HG03378 (cell line): Measurements from ENCODE around the gene SSRP1.
A peak's percentile ranks its signal among the peaks of the same experiment; 100 is the strongest.
"Not testable (repeated sequence)": the region's sequence is repeated elsewhere in the genome, so short reads cannot be mapped to it uniquely, and the experiment has no call there.

ENCODE experiments used
- ATAC-seq: cut with Tn5 transposase; IDR thresholded peaks from one replicate; pipeline ENCODE4 v1.9.1; 2021; ENCODE audit warnings: mild to moderate bottlenecking, moderate library complexity; ENCODE audit not compliant: unreplicated experiment

SSRP1 gene

GRCh38 chr11:57339328-57339727, 3.6 kb upstream of the SSRP1 start:
- ATAC-seq: no peak

GRCh38 chr11:57338142-57338541, 2.5 kb upstream of the SSRP1 start, which contains the start of gene P2RX3:
P2RX3 (plus strand) TSS chr11:57338352; CDS start chr11:57338551, 199 bp downstream.
- no peak for ATAC-seq

GRCh38 chr11:57336856-57337255, 1.2 kb upstream of the SSRP1 start:
- not testable (repeated sequence) for ATAC-seq

GRCh38 chr11:57336111-57336666, 497 bp upstream of the SSRP1 start:
- ATAC-seq: no peak

GRCh38 chr11:57335023-57335342, 709 bp downstream of the SSRP1 start:
- peak; percentile 5 for ATAC-seq

- no peak for ATAC-seq
These were observed 2.8 kb downstream of the SSRP1 start for GRCh38 chr11:57332694-57333440.

GRCh38 chr11:57331720-57332119, 4.0 kb downstream of the SSRP1 start:
- ATAC-seq: no peak

GRCh38 chr11:57330029-57330428, 5.7 kb downstream of the SSRP1 start:
- no peak for ATAC-seq

- ATAC-seq: no peak
These were observed 8.0 kb downstream of the SSRP1 start for GRCh38 chr11:57327721-57328120.

GRCh38 chr11:57325735-57326048, 10.0 kb downstream of the SSRP1 start:
- ATAC-seq: no peak

- ATAC-seq: peak; percentile 85
These were observed 10.6 kb downstream of the SSRP1 start, which contains the start of gene TNKS1BP1 for GRCh38 chr11:57324886-57325734. TNKS1BP1 (minus strand) TSS chr11:57324952; CDS start chr11:57321885, 3,067 bp downstream.

- no peak for ATAC-seq
These were observed 11.4 kb downstream of the SSRP1 start for GRCh38 chr11:57324154-57324885.

- ATAC-seq: no peak
These were observed 11.9 kb downstream of the SSRP1 start for GRCh38 chr11:57323855-57324153.

GRCh38 chr11:57323167-57323854, 12.4 kb downstream of the SSRP1 start:
- ATAC-seq: no peak

- no peak for ATAC-seq
These were observed 13.2 kb downstream of the SSRP1 start for GRCh38 chr11:57322256-57323166.

GRCh38 chr11:57321388-57322255, 14.1 kb downstream of the SSRP1 start:
- ATAC-seq: no peak

GRCh38 chr11:57320719-57321387, 14.8 kb downstream of the SSRP1 start:
- ATAC-seq: no peak

- ATAC-seq: no peak
These were observed 15.5 kb downstream of the SSRP1 start for GRCh38 chr11:57320067-57320718.
